ENCODE measurements around the gene ITPK1. TPM values are rescaled to one million over a fixed set of nuclear protein-coding genes. Genes with fewer than 3 reads are reported as not detected.

The ITPK1 gene
- total RNA-seq, 4 donors from 2014 or later, result 32.6 to 94.9 (median 54.6) TPM

- TF ChIP-seq CTCF (IDR thresholded peaks at IDR 0.05), result no peak
- no peak for ATAC-seq (ENCODE audit: low FRiP score)
These were observed 83.2 kb downstream of the ITPK1 start for GRCh38 chr14:93032421-93032936.

GRCh38 chr14:93031505-93032315 lies 84.0 kb downstream of the ITPK1 start:
- DNase-seq (ENCODE audit: low spot score), result no peak
- no peak for ATAC-seq (ENCODE audit: low FRiP score)
- TF ChIP-seq CTCF (IDR thresholded peaks at IDR 0.05), result no peak

More at GRCh38 chr14:93032421-93032936, 83.2 kb downstream of the ITPK1 start:
- DNase-seq (ENCODE audit: low spot score), result no peak

DNA sequence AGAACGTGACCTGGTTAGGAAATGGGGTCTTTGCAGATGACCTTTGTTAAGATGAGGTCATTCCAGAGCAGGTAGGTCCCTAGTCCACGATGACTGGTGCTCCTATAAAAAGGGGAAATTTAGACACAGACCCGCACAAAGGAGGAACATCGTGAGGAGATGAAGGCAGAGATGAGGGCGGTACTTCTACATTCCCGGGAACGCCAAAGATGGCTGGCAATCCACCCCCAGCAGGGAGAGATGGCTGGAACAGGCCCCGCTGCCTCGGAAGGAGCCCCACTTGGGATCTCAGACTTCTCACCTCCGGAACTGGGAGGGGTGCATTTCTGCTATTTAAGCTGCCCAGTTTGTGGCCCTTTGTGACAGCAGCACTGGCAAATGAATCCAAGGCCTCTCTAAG lies 85.0 kb downstream of the ITPK1 start:
- no peak for ATAC-seq (ENCODE audit: low FRiP score)

GRCh38 chr14:93029911-93030508 lies 85.7 kb downstream of the ITPK1 start:
- TF ChIP-seq CTCF (IDR thresholded peaks at IDR 0.05), result no peak
- no peak for ATAC-seq (ENCODE audit: low FRiP score)
- no peak for DNase-seq (ENCODE audit: low spot score)

More for the DNA sequence above, 85.0 kb downstream of the ITPK1 start:
- DNase-seq (ENCODE audit: low spot score), result no peak
- no peak for TF ChIP-seq CTCF (IDR thresholded peaks at IDR 0.05)

- DNase-seq (ENCODE audit: low spot score) (no peak), ATAC-seq (ENCODE audit: low FRiP score) (no peak)
- TF ChIP-seq CTCF (IDR thresholded peaks at IDR 0.05), result no peak
These were observed 86.3 kb downstream of the ITPK1 start for GRCh38 chr14:93029417-93029816.

GRCh38 chr14:93028724-93029076 lies 87.0 kb downstream of the ITPK1 start:
- no peak for DNase-seq (ENCODE audit: low spot score)
- TF ChIP-seq CTCF (IDR thresholded peaks at IDR 0.05), result no peak
- ATAC-seq (ENCODE audit: low FRiP score), result no peak
